ENCODE measurements around the gene EPHA2.
"Not testable (repeated sequence)": the region's sequence is repeated elsewhere in the genome, so short reads cannot be mapped to it uniquely, and the experiment has no call there.

Gene EPHA2

GRCh38 chr1:16119504-16119903, 36.4 kb downstream of the EPHA2 start:
- DNase-seq (ENCODE audit: low read depth), result no peak

DNA sequence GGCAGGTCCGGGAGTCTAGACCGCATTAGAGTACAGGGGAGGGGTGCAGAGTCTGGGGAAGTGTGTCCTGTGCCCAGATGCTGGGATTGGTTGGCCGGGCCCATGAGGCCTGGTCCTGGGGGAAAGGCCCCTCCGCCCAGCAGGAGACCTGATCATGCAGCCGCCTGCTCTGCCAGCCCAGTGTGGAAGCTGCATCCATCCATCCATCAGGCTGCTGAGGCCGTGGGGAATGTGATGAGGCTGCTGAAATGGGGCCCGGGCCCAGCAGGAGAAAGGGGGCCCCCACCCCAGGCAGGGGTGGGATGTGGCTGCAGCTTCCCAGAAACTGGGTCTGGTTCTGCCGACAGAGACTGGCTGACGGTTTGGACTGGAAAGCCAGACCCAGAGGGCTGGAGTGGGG, 37.2 kb downstream of the EPHA2 start:
- DNase-seq (ENCODE audit: low read depth), result no peak

- DNase-seq (ENCODE audit: low read depth), result no peak
These were observed 37.9 kb downstream of the EPHA2 start for GRCh38 chr1:16117936-16118335.

DNA sequence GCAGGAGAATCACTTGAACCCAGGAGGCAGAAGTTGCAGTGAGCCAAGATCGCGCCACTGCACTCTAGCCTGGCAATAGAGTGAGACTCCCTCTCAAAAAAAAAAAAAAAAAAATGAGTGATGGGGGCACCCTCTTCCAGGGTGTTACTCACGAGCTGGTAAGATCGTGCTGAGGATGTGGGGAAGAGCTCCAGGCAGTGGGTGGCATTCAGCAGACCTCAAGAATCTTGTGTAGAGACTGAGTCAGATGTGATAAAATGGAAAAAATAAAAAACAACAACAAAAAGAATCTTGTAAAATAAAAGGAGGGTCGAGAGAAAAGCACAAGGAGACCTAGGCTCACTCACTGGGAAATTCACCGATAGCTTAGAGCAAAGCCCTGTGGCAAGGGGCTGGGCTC, 38.5 kb downstream of the EPHA2 start:
- DNase-seq (ENCODE audit: low read depth), result peak; percentile 17

DNA sequence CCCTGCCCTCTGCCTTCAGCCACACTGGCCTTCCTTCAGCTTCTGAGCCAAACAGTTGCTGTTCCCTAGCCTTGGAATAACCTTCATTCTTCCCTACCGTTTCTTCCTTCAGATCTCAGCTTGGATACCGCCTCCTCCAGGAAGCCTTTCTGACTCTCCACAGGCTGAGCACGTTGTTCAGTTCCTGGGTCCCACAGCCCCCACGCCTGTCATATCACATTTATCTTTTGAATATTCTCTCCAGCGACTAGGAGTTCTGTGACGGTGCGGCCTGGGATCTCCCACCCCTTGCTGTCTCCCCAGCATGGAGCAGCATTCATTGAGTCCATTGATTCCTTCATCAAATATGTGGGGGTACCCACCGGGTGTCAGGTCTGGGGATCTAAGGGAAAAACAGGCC, 39.2 kb downstream of the EPHA2 start:
- DNase-seq (ENCODE audit: low read depth), result no peak

DNA sequence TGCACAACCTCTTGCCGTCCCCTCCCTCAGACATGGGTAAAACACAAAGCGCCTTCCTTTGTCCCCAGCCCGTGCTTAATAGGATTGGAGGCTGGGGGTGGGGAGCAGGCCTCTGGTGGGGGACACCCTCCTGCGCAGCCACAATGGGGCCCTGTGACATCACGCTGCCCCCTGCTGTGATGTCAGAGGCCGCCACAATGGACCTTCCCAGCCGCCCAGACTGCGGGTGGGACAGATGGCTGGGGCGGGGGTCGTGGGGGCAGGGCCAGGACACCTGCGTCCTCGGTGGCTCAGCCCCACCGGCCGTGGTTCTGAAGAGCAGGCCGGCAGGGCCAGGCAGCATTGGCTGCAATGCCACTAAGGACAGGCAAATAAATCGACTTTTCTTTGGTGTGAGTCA, 39.9 kb downstream of the EPHA2 start:
- no peak for DNase-seq (ENCODE audit: low read depth)

- no peak for DNase-seq (ENCODE audit: low read depth)
These were observed 40.3 kb downstream of the EPHA2 start for GRCh38 chr1:16115468-16115983.

GRCh38 chr1:16114527-16115467, 41.1 kb downstream of the EPHA2 start:
- DNase-seq (ENCODE audit: low read depth), result no peak

DNA sequence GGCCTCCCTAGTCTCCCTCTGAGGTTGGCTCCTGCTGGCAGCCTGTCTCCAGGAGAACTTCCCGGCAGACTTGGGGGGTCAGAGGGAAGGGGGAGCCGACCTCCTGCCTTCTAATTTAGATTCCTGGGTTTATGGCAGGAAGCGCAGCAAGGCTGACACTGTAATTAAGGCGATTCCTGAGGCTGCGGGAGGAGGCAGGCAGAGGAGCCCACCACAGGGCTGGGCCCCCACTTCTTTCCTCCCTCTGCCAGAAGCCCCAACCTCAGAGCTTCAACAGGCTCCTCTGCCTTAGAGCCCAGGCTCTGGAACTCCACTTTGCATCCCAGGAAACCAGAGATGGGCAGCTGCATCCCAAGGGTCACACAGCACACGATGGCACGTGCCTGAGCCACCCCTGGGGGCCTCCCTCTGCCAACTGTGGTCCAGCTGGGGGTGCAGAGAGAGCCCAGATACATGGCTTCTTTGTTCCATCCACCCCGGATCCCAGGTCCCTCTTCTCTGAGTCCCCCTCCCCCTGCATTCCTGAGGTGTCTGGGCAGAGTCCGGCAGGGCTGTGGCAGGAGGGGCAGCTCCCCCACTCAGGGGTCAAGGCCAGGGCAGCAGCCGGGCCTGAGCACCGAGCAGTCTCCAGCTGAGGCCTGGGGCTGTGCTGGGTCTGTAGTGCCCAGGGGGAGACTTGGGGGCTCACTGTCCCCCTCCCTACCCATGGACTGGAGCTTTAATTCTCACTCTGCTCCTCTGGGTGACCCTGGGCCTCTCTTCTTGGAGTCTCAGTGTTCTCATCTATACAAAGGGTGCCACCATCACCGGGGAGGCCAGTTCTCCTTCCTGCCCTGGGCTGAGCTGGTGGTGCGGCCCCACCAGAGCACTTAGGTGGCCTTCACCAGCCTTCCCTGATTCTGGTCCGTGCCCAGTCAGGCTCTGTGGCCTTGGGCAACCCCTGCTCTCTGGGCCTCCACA, 43.0 kb downstream of the EPHA2 start:
- DNase-seq (ENCODE audit: low read depth), result no peak

- peak; percentile 39 for DNase-seq (ENCODE audit: low read depth)
These were observed 43.9 kb downstream of the EPHA2 start for GRCh38 chr1:16111771-16112595.

DNA sequence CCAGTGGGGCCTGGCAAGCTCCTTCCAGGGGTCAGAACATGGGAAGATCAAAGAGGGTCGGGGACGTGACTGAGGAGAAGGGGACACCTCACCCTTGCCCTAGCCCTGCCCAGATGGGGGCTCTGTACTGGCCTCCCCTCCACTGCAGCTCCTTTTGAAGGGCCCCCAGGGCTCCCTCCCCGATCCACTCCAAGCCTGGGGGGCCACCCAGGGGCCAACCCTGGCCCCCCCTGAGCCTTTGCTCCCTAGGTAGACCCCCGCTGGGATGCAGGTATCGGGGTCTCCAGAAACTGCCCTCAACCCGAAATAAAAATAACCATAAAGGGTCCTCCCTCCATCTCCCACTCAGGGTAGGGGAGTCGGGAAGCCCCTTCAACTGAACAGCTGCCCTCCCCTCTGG, 45.0 kb downstream of the EPHA2 start:
- no peak for DNase-seq (ENCODE audit: low read depth)

DNA sequence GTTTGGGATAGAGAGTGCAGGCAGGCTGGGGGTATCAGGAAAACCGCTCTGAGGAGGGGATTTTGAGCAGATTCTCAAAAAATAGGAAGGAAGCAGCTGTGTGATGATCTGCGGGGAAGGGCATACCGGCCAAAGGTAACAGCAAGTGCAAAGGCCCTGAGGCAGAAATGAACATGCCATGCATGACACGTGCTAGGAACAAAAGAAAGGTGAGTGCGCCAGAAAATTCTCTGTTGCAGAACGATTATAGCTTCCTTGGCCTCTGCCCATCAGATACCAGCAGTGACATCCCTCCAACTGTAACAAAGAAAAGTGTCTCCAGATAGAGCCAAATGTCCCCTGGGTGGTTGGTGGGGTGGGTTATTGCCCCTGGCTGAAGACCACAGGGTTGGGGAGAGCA, 45.4 kb downstream of the EPHA2 start:
- DNase-seq (ENCODE audit: low read depth), result no peak

DNA sequence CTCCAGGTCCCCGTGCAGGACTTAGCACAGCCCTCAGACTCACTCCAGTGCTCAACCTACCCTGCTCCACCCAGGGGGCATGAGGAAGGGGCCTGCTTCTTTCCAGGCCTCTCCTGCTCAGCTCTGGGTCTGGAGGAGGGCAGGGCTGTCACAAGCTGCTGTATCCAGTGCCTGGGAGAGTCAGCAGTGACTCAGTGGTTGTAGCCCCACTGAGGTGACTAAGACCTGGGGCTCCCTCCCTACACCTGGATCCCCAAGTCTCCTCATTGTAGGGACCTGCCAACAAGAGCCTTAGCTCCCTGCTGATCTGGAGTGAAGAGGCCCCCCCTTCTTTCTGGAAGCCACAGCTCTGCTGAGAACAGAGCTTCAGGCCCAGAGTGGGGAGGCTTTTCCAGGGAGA, 46.3 kb downstream of the EPHA2 start:
- no peak for DNase-seq (ENCODE audit: low read depth)

DNA sequence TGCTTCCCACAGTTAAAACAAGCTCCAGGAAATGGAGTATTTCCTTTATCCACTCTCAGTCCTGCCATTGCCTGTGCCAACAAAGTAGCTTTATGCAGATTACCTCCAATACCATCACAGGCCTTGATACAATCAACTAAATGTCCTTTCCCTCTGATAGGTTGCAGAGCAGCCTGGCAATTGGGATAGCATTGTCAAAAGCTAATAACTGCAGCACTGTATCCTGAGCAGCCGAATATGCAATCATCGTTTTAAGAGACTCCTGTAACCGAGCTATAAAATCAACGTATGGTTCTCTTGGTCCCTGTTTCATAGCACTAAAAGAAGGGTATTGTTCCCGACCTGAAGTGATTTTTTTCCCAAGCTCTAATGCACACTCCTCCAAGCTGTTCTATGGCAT, 48.8 kb downstream of the EPHA2 start:
- DNase-seq (ENCODE audit: low read depth), result not testable (repeated sequence)

DNA sequence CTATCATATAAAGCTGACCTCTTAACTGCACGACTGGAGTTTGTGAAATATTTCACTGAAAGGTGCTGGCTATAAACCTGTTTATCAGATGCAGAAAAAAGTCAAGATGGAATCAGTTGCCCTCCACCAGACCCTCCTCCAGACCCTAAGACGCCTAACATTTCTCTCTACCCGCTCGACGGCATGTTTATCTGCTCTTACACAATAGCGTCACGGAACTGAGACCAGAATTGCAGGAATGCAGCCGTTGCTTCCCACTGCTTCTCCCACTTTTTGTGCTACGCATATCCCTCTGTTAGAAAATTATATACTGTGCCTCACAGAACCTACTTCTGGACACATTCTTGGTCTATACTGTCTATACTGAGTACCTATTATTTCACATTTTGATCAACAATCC, 54.2 kb downstream of the EPHA2 start:
- DNase-seq (ENCODE audit: low read depth), result no peak

DNA sequence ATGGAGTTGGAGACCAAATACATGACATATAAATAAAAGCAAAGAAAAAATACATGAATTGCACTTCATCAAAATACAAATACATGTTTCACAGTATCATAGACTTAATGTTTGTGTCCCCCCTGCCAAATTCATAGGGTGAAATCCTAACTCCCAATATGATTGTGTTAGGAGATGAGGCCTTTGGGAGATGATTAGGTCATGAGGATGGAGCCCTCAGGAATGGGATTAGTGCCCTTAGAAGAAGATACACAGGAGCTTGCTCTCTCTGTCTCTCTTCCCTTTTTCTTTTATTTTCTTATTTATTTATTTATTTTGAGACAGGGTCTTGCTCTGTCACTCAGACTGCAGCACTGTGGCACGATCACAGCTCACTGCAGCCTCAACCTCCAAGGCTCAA, 56.5 kb downstream of the EPHA2 start:
- DNase-seq (ENCODE audit: low read depth), result no peak

GRCh38 chr1:16095447-16095846, 60.4 kb downstream of the EPHA2 start:
- DNase-seq (ENCODE audit: low read depth), result no peak

- DNase-seq (ENCODE audit: low read depth), result no peak
These were observed 61.3 kb downstream of the EPHA2 start for GRCh38 chr1:16094453-16095158.

GRCh38 chr1:16093611-16094010, 62.3 kb downstream of the EPHA2 start:
- DNase-seq (ENCODE audit: low read depth), result no peak

- no peak for DNase-seq (ENCODE audit: low read depth)
These were observed 62.9 kb downstream of the EPHA2 start for GRCh38 chr1:16092923-16093511.

Data from GM04504 (cell line).